GM18505 (cell line): ENCODE data around the gene GMPR.
A peak's percentile ranks its signal among the peaks of the same experiment; 100 is the strongest.

Experiments
- ATAC-seq: cut with Tn5 transposase; IDR thresholded peaks from one replicate; pipeline ENCODE4 v1.9.1; 2021; ENCODE audit not compliant: unreplicated experiment
- POLR2A ChIP-seq: IDR thresholded peaks from 4 replicates; pipeline ENCODE4 v1.6.1; 2011; ENCODE audit warnings: borderline replicate concordance; ENCODE audit not compliant: insufficient read depth, insufficient read length; ENCODE audit errors: extremely low read depth

The GMPR gene

GRCh38 chr6:16229700-16230099 lies 8.7 kb upstream of the GMPR start:
- no peak for ATAC-seq
- no peak for TF ChIP-seq POLR2A

GRCh38 chr6:16230953-16231352 lies 7.4 kb upstream of the GMPR start:
- ATAC-seq = no peak
- TF ChIP-seq POLR2A = no peak

- no peak for TF ChIP-seq POLR2A
- ATAC-seq = no peak
Observed at GRCh38 chr6:16232086-16232485, 6.3 kb upstream of the GMPR start.

GRCh38 chr6:16236009-16236501 lies 2.3 kb upstream of the GMPR start:
- no peak for TF ChIP-seq POLR2A
- no peak for ATAC-seq

- no peak for TF ChIP-seq POLR2A
- ATAC-seq = peak; percentile 42
Observed at GRCh38 chr6:16236631-16237199, 1.7 kb upstream of the GMPR start.

GRCh38 chr6:16237242-16237641 lies 1.1 kb upstream of the GMPR start:
- no peak for TF ChIP-seq POLR2A
- ATAC-seq = no peak

GRCh38 chr6:16238963-16239797 lies 793 bp downstream of the GMPR start:
- no peak for ATAC-seq
- TF ChIP-seq POLR2A = no peak

- no peak for ATAC-seq
- TF ChIP-seq POLR2A = no peak
Observed at GRCh38 chr6:16239798-16240123, 1.4 kb downstream of the GMPR start.

GRCh38 chr6:16240589-16241320 lies 2.4 kb downstream of the GMPR start:
- no peak for TF ChIP-seq POLR2A
- no peak for ATAC-seq

GRCh38 chr6:16241321-16241689 lies 2.9 kb downstream of the GMPR start:
- no peak for TF ChIP-seq POLR2A
- ATAC-seq = no peak

GRCh38 chr6:16243055-16243454 lies 4.7 kb downstream of the GMPR start:
- ATAC-seq = no peak
- TF ChIP-seq POLR2A = no peak

GRCh38 chr6:16243664-16244063 lies 5.3 kb downstream of the GMPR start:
- ATAC-seq = no peak
- TF ChIP-seq POLR2A = no peak

GRCh38 chr6:16244446-16244845 lies 6.1 kb downstream of the GMPR start:
- no peak for TF ChIP-seq POLR2A
- no peak for ATAC-seq
